Chondrocyte (in vitro differentiated cells): Measurements from ENCODE around the gene NPIPB2. TPM values are rescaled to one million over a fixed set of nuclear protein-coding genes. Genes with fewer than 3 reads are reported as not detected.

Source experiments
- DNase-seq: peaks from one replicate; pipeline ENCODE4 v3.0.0; 2021; ENCODE audit warnings: mixed read lengths, low spot score
- H3K27ac Mint-ChIP-seq: one replicate; pipeline ENCODE4 v1.8.0; 2021; ENCODE audit warnings: mild to moderate bottlenecking, moderate library complexity, mixed read lengths; ENCODE audit not compliant: unreplicated experiment
- H3K27me3 Mint-ChIP-seq: 2 replicates; pipeline ENCODE4 v1.8.0; 2021; ENCODE audit warnings: low read depth, mixed read lengths
- H3K36me3 Mint-ChIP-seq: 2 replicates; pipeline ENCODE4 v1.8.0; 2021; ENCODE audit warnings: low read depth, mixed read lengths
- H3K4me1 Mint-ChIP-seq: 2 replicates; pipeline ENCODE4 v1.8.0; 2021; ENCODE audit warnings: low read depth, mild to moderate bottlenecking, mixed read lengths
- H3K4me3 Mint-ChIP-seq: one replicate; pipeline ENCODE4 v1.8.0; 2021; ENCODE audit warnings: mild to moderate bottlenecking, moderate library complexity, mixed read lengths; ENCODE audit not compliant: unreplicated experiment
- H3K9me3 Mint-ChIP-seq: 2 replicates; pipeline ENCODE4 v1.8.0; 2021; ENCODE audit warnings: low read depth, mixed read lengths
- CTCF ChIP-seq: fragments of 200-600 bp; sonication (generic); IDR thresholded peaks from 2 replicates; pipeline ENCODE4 v1.5.0; 2021; ENCODE audit warnings: antibody characterized with exemption, mild to moderate bottlenecking, moderate library complexity
- total RNA-seq: library from RNA; stranded (reverse); gene quantifications from 3 replicates; pipeline ENCODE4 v1.2.1, GENCODE V29; 2021

NPIPB2 gene
- total RNA-seq, 1 donor from 2014 or later: 6.2 TPM

GRCh38 chr16:11896486-11897176 is 45.2 kb downstream of the NPIPB2 start:
- H3K4me1 Mint-ChIP-seq: peaks cover 35% of the 10 kb centered on the region
- TF ChIP-seq CTCF: no peak
- no peak for DNase-seq
- H3K9me3 Mint-ChIP-seq: no peaks in the 10 kb centered on the region
- H3K36me3 Mint-ChIP-seq: peaks cover 7% of the 10 kb centered on the region
- no peaks in the 10 kb centered on the region for H3K27me3 Mint-ChIP-seq
- peak overlapping the region; percentile 28 for H3K4me3 Mint-ChIP-seq
- H3K27ac Mint-ChIP-seq: peak overlapping the region; percentile 88

GRCh38 chr16:11893571-11893970 is 48.3 kb downstream of the NPIPB2 start:
- Mint-ChIP-seq H3K27me3 (no peaks in the 10 kb centered on the region), H3K27ac (no peak overlapping the region), H3K36me3 (peaks cover 13% of the 10 kb centered on the region), H3K4me1 (peaks cover 23% of the 10 kb centered on the region), H3K9me3 (no peaks in the 10 kb centered on the region), H3K4me3 (no peak overlapping the region)
- TF ChIP-seq CTCF: no peak
- DNase-seq: no peak

- no peaks in the 10 kb centered on the region for H3K9me3 Mint-ChIP-seq
- peaks cover 18% of the 10 kb centered on the region for H3K4me1 Mint-ChIP-seq
- DNase-seq: no peak
- H3K27ac Mint-ChIP-seq: no peak overlapping the region
- TF ChIP-seq CTCF: no peak
- peaks cover 14% of the 10 kb centered on the region for H3K36me3 Mint-ChIP-seq
- no peaks in the 10 kb centered on the region for H3K27me3 Mint-ChIP-seq
- no peak overlapping the region for H3K4me3 Mint-ChIP-seq
Measured at GRCh38 chr16:11892761-11893160, 49.1 kb downstream of the NPIPB2 start.

GRCh38 chr16:11890231-11890965 is 51.4 kb downstream of the NPIPB2 start:
- Mint-ChIP-seq H3K4me1 (no peaks in the 10 kb centered on the region), H3K27me3 (no peaks in the 10 kb centered on the region), H3K36me3 (peaks cover 30% of the 10 kb centered on the region), H3K27ac (no peak overlapping the region), H3K4me3 (no peak overlapping the region), H3K9me3 (no peaks in the 10 kb centered on the region)
- no peak for DNase-seq
- no peak for TF ChIP-seq CTCF

GRCh38 chr16:11886881-11887280 is 55.0 kb downstream of the NPIPB2 start:
- no peak overlapping the region for H3K4me3 Mint-ChIP-seq
- H3K36me3 Mint-ChIP-seq: peaks cover 30% of the 10 kb centered on the region
- DNase-seq: no peak
- no peak for TF ChIP-seq CTCF
- no peaks in the 10 kb centered on the region for H3K9me3 Mint-ChIP-seq
- H3K27ac Mint-ChIP-seq: no peak overlapping the region
- no peaks in the 10 kb centered on the region for H3K4me1 Mint-ChIP-seq
- H3K27me3 Mint-ChIP-seq: no peaks in the 10 kb centered on the region
